ENCODE measurements around the gene MOB3B. TPM values are rescaled to one million over a fixed set of nuclear protein-coding genes. Genes with fewer than 3 reads are reported as not detected.

Gene MOB3B
- total and polyA plus RNA-seq, 10 of the 15 experiments (the other 5 are each of a cell fraction or from before 2014, with no cell fraction given) = 0.44 to 2.7 (median 0.91) TPM

GRCh38 chr9:27379311-27380251, 150.0 kb downstream of the MOB3B start (continued):
- TF ChIP-seq TAF1 (IDR thresholded peaks at IDR 0.05; ENCODE audit: borderline replicate concordance, low read depth, low read length) = no peak
- no peak for TF ChIP-seq ZBTB33 (IDR thresholded peaks at IDR 0.05)
- 0 out of 2 replicates have a peak, but pooled peaks have one; percentile 14 for TF ChIP-seq IRF4 (IDR thresholded peaks at IDR 0.05; ENCODE audit: low read depth, low read length)
- TF ChIP-seq ZNF274 (IDR thresholded peaks at IDR 0.05; ENCODE audit: insufficient read depth, insufficient read length) = no peak
- TF ChIP-seq POLR2AphosphoS2 (IDR thresholded peaks at IDR 0.05; ENCODE audit: low read depth, low read length) = no peak
- TF ChIP-seq, protein P1, sequence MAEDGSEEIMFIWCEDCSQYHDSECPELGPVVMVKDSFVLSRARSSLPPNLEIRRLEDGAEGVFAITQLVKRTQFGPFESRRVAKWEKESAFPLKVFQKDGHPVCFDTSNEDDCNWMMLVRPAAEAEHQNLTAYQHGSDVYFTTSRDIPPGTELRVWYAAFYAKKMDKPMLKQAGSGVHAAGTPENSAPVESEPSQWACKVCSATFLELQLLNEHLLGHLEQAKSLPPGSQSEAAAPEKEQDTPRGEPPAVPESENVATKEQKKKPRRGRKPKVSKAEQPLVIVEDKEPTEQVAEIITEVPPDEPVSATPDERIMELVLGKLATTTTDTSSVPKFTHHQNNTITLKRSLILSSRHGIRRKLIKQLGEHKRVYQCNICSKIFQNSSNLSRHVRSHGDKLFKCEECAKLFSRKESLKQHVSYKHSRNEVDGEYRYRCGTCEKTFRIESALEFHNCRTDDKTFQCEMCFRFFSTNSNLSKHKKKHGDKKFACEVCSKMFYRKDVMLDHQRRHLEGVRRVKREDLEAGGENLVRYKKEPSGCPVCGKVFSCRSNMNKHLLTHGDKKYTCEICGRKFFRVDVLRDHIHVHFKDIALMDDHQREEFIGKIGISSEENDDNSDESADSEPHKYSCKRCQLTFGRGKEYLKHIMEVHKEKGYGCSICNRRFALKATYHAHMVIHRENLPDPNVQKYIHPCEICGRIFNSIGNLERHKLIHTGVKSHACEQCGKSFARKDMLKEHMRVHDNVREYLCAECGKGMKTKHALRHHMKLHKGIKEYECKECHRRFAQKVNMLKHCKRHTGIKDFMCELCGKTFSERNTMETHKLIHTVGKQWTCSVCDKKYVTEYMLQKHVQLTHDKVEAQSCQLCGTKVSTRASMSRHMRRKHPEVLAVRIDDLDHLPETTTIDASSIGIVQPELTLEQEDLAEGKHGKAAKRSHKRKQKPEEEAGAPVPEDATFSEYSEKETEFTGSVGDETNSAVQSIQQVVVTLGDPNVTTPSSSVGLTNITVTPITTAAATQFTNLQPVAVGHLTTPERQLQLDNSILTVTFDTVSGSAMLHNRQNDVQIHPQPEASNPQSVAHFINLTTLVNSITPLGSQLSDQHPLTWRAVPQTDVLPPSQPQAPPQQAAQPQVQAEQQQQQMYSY (CRISPR knock-in tag; IDR thresholded peaks at IDR 0.05) = no peak
- TF ChIP-seq RELB (IDR thresholded peaks at IDR 0.05; ENCODE audit: low read depth) = no peak
- TF ChIP-seq, protein P2, sequence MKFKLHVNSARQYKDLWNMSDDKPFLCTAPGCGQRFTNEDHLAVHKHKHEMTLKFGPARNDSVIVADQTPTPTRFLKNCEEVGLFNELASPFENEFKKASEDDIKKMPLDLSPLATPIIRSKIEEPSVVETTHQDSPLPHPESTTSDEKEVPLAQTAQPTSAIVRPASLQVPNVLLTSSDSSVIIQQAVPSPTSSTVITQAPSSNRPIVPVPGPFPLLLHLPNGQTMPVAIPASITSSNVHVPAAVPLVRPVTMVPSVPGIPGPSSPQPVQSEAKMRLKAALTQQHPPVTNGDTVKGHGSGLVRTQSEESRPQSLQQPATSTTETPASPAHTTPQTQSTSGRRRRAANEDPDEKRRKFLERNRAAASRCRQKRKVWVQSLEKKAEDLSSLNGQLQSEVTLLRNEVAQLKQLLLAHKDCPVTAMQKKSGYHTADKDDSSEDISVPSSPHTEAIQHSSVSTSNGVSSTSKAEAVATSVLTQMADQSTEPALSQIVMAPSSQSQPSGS (IDR thresholded peaks at IDR 0.05; ENCODE audit: low read length) = no peak
- peak; percentile 24 to 31; a peak in 1 of 4 replicates for TF ChIP-seq IKZF2 (IDR thresholded peaks at IDR 0.05)
- TF ChIP-seq SPI1 (IDR thresholded peaks at IDR 0.05; ENCODE audit: borderline replicate concordance, insufficient read depth, low read depth, low read length) = 0 out of 2 replicates have a peak, but pooled peaks have one; percentile 14
- TF ChIP-seq, protein P3, sequence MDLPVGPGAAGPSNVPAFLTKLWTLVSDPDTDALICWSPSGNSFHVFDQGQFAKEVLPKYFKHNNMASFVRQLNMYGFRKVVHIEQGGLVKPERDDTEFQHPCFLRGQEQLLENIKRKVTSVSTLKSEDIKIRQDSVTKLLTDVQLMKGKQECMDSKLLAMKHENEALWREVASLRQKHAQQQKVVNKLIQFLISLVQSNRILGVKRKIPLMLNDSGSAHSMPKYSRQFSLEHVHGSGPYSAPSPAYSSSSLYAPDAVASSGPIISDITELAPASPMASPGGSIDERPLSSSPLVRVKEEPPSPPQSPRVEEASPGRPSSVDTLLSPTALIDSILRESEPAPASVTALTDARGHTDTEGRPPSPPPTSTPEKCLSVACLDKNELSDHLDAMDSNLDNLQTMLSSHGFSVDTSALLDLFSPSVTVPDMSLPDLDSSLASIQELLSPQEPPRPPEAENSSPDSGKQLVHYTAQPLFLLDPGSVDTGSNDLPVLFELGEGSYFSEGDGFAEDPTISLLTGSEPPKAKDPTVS (IDR thresholded peaks at IDR 0.05; ENCODE audit: low read depth, low read length) = no peak
- TF ChIP-seq FOXK2 (IDR thresholded peaks at IDR 0.05) = no peak
- TF ChIP-seq ELK1 (IDR thresholded peaks at IDR 0.05; ENCODE audit: low read depth, low read length) = no peak

Data from GM12878 (cell line).